ENCODE data around the gene DPP6.

DPP6 gene

DNA sequence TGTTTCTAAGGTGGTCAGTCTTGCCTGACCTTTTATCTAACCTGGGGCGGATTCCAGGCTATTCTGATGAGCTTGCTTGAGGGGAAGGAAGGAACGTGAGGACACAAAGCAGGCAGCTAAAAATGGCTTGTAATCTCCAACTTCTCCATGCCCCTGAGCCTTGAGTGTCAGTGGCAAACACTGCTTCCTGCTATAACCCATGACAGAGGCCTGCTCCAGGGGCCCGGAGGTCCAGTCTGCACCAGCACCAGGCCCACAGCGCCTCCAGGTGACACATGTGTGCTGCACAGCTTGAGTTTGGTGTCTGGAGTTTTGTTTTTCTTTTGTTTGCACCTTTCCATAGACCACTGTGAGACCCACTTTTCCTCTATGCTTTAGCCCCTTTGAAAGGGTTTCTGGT lies 742.8 kb downstream of the DPP6 start:
- peaks cover 14% of the 10 kb centered on the region for H3K27me3 Mint-ChIP-seq
- no peaks in the 10 kb centered on the region for H3K36me3 Mint-ChIP-seq (ENCODE audit: low read depth)
- no peak overlapping the region for H3K4me3 Mint-ChIP-seq
- no peaks in the 10 kb centered on the region for H3K4me1 Mint-ChIP-seq (ENCODE audit: low read depth)
- no peak overlapping the region for H3K27ac Mint-ChIP-seq
- H3K9me3 Mint-ChIP-seq: no peaks in the 10 kb centered on the region

DNA sequence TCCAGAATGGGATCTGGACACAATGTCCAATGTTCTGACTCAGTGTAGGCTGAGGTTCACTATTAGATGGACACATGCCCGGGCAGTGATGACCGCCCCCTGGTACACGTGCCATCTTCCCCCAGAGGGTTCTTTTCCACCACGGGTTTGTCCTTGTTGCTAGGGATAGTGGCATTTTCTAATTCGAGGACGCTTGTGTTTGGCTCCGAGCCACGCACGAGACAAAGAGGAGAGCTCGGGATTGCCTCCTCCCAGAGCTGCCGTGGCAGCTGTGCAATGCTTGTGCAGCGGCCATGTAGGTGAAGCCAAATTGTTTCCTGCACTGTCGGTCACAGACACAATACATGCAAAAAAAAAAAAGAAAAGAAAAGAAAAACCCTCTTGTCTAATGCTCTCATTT lies 743.2 kb downstream of the DPP6 start:
- Mint-ChIP-seq H3K27ac (no peak overlapping the region), H3K27me3 (peaks cover 14% of the 10 kb centered on the region), H3K36me3 (ENCODE audit: low read depth) (no peaks in the 10 kb centered on the region), H3K4me3 (no peak overlapping the region), H3K9me3 (no peaks in the 10 kb centered on the region), H3K4me1 (ENCODE audit: low read depth) (no peaks in the 10 kb centered on the region)

DNA sequence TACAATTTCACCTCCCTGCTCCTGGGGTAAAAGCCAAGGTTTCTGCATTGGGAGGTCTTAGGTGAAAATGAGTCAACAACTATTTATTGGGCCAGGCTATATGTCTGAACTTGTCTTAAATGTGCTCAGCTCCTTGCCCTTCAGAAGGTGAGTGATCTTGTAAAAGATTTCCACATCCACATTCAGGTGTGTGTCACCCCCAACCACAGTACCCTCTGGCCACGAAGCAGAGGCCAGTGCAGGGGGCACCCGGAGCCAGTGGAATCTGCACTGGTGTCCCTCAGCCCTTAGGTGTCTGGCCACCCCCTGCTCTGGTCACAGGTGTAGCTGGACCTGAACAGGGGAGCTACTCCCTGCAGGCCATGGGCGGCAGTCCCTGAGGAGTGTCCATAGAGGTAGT lies 752.3 kb downstream of the DPP6 start:
- Mint-ChIP-seq H3K4me3 (no peak overlapping the region), H3K36me3 (ENCODE audit: low read depth) (no peaks in the 10 kb centered on the region), H3K4me1 (ENCODE audit: low read depth) (no peaks in the 10 kb centered on the region), H3K27ac (no peak overlapping the region), H3K27me3 (no peaks in the 10 kb centered on the region), H3K9me3 (no peaks in the 10 kb centered on the region)

DNA sequence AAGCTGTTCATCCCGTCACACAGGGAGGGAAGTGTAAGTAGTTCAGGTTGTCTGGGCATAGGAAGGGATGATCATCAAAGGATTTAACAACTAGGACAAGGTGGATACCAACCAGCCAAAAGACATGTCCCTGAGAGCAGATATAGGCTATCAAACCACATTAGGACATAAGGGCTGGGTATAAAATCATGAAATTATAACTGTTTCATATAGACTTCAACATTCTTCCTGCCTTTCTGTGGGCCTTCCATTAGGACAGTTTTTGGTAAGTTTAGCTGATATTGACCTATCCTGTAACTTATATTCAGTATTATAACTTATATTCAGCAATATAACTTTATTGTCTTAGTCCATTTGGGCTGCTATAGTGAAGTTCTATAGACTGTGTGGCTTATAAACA lies 759.8 kb downstream of the DPP6 start:
- peaks cover 4% of the 10 kb centered on the region for H3K27me3 Mint-ChIP-seq
- H3K4me1 Mint-ChIP-seq (ENCODE audit: low read depth): no peaks in the 10 kb centered on the region
- no peaks in the 10 kb centered on the region for H3K36me3 Mint-ChIP-seq (ENCODE audit: low read depth)
- peaks cover 22% of the 10 kb centered on the region for H3K9me3 Mint-ChIP-seq
- H3K27ac Mint-ChIP-seq: no peak overlapping the region
- H3K4me3 Mint-ChIP-seq: no peak overlapping the region

DNA sequence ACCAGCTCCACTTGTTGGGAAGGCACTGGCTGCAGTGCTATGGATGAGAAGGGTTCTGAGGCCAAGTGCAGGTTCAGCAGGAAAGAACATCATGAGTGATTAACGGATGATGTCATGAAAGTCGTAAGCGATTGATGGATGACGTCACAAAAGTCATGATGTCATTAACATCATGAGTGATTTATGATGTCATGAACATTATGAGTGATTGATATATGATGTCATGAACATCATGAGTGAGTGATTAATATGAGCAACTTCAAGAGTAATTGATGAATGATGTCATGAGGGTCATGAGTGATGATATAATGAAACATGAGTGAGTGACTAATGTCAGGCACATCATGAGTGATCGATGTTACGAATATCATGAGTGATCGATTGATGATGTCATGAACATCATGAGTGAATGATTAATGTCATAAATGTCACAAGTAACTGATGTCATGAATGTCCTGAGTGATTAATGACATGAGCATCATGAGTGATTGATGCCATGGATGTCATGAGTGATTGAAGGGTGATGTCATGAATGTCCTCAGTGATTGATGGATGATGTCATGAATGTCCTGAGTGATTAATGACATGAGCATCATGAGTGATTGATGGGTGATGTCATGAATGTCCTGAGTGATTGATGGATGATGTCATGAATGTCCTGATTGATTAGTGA lies 765.2 kb downstream of the DPP6 start:
- Mint-ChIP-seq H3K4me1 (ENCODE audit: low read depth) (no peaks in the 10 kb centered on the region), H3K4me3 (no peak overlapping the region), H3K27ac (no peak overlapping the region), H3K36me3 (ENCODE audit: low read depth) (no peaks in the 10 kb centered on the region), H3K27me3 (peaks cover 4% of the 10 kb centered on the region), H3K9me3 (peaks cover 10% of the 10 kb centered on the region)

DNA sequence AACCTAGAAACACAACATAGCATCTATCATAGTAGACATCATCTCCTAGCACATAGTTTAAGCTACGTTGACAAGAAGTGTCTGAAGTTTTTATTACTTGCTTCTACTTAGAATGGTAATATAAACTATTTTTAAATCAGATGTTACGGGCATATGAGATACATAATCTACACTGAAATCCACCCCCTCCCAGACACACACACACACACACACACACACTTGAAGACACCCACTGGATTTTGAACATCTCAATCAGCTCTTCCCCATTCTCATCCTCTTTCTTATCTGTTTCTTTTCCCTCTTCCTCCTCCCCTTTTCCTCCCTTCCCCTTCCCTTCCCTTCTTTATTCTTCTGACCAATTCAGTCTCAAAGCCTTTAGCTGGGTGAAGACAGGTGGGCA lies 774.8 kb downstream of the DPP6 start:
- Mint-ChIP-seq H3K4me1 (ENCODE audit: low read depth) (no peaks in the 10 kb centered on the region), H3K36me3 (ENCODE audit: low read depth) (no peaks in the 10 kb centered on the region), H3K27ac (no peak overlapping the region), H3K4me3 (no peak overlapping the region), H3K9me3 (no peaks in the 10 kb centered on the region), H3K27me3 (peaks cover 9% of the 10 kb centered on the region)

DNA sequence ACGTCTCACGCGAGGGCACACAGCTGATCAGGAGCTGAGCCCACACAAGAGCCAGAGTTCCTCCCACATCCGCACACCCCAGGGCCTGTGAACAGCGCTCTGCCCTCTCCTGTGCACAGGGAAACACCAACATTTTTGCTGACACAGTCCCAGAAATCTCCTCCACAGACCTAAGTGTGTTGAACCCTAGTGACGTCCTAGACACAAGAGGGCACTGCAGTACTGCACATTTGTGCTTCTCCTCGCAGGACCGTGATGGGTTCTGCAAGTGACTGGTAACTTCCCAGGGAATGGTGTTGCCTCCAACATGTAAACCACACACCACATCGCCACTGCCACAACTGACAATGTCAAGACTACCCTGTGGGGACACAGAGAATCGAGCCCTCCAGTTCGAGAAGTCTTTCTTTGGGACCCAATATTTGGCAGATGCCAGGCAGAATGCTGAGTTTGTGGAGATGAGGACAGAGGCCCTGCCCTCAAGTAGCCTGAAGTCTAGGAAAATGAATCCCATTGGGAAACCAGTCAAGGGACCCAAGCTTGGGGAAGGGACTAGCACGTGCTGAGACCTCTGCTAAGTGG lies 780.5 kb downstream of the DPP6 start:
- Mint-ChIP-seq H3K9me3 (no peaks in the 10 kb centered on the region), H3K4me1 (ENCODE audit: low read depth) (no peaks in the 10 kb centered on the region), H3K27me3 (peaks cover 3% of the 10 kb centered on the region), H3K27ac (no peak overlapping the region), H3K4me3 (no peak overlapping the region), H3K36me3 (ENCODE audit: low read depth) (no peaks in the 10 kb centered on the region)

DNA sequence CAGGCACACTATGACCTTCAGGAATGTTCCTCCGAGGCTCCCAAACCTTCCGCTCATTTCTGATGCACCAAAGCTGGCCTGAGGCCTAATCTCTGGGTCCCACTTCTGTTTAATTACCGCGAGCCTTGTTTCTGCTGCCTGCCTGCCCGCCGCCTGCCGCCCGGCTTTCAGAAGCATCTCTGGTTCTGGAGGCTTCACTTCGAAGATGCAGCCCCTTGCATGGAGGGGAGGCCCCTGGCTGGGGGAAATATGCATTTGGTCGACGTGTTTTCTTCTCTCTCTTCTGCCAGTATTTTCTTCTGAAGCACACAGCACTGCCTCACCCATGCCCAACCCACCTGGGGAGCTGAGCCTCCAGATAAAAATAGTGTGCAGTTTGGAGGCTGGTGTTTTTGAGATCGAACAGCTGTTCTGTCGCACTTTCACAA lies 783.8 kb downstream of the DPP6 start:
- no peak overlapping the region for H3K27ac Mint-ChIP-seq
- H3K9me3 Mint-ChIP-seq: peaks cover 4% of the 10 kb centered on the region
- H3K27me3 Mint-ChIP-seq: peaks cover 8% of the 10 kb centered on the region
- no peaks in the 10 kb centered on the region for H3K36me3 Mint-ChIP-seq (ENCODE audit: low read depth)
- no peak overlapping the region for H3K4me3 Mint-ChIP-seq
- H3K4me1 Mint-ChIP-seq (ENCODE audit: low read depth): no peaks in the 10 kb centered on the region

DNA sequence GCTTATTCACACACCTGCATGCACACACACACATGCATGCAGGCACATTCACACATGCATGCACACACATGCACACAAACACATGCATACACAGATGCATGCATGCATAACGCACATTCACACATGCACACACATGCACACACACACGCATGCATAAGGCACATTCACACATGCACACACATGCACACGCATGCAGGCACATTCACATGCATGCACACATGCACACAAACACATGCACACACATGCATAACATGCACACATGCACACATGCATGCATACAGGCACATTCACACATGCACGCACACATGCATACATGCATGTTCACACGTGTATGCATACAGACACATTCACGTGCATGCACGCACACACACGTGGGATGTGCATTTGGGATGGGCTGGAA lies 784.9 kb downstream of the DPP6 start:
- Mint-ChIP-seq H3K27me3 (peaks cover 8% of the 10 kb centered on the region), H3K36me3 (ENCODE audit: low read depth) (no peaks in the 10 kb centered on the region), H3K4me3 (no peak overlapping the region), H3K4me1 (ENCODE audit: low read depth) (no peaks in the 10 kb centered on the region), H3K27ac (no peak overlapping the region), H3K9me3 (peaks cover 4% of the 10 kb centered on the region)

DNA sequence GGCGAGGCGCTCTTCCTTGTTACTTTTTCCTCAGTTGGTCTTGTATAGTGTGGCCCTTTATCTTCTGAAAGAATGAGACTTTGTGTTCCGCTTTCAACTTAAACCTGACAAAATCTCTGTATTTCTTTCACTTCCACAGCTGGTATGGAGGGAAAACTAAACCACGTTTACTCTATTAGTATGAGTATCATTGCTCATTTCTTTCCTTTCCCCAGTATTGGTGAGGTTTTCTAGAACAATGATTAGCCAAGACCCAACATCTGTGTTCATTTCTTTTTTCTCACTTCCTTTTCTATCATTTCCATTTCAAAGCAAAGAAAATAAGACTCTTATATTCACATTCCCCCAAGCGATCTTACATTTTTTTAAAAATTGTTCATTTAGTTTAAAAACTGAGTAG lies 785.4 kb downstream of the DPP6 start:
- Mint-ChIP-seq H3K27ac (no peak overlapping the region), H3K4me1 (ENCODE audit: low read depth) (no peaks in the 10 kb centered on the region), H3K27me3 (peaks cover 8% of the 10 kb centered on the region), H3K4me3 (no peak overlapping the region), H3K9me3 (peaks cover 4% of the 10 kb centered on the region), H3K36me3 (ENCODE audit: low read depth) (no peaks in the 10 kb centered on the region)

DNA sequence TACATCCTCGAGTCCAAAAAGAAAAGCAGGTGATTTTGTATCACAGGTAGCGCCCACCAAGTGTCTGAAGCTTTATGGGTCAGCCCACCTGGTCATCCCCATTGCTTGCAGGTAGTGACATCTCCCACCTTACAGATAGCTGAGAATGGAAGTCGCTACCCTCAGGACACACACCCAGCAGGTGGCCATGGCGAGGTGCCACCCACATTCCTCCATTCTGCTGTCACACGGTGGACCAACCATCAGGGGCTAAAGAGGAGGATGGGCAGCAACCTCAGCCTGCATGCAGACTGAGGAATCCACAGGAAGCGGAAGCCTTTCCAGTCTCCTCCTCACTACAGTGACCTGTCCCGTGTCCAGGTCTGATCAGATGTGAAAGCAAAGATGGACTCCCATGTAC lies 787.9 kb downstream of the DPP6 start:
- Mint-ChIP-seq H3K27ac (no peak overlapping the region), H3K4me1 (ENCODE audit: low read depth) (no peaks in the 10 kb centered on the region), H3K4me3 (no peak overlapping the region), H3K9me3 (peaks cover 4% of the 10 kb centered on the region), H3K27me3 (peaks cover 11% of the 10 kb centered on the region), H3K36me3 (ENCODE audit: low read depth) (no peaks in the 10 kb centered on the region)

DNA sequence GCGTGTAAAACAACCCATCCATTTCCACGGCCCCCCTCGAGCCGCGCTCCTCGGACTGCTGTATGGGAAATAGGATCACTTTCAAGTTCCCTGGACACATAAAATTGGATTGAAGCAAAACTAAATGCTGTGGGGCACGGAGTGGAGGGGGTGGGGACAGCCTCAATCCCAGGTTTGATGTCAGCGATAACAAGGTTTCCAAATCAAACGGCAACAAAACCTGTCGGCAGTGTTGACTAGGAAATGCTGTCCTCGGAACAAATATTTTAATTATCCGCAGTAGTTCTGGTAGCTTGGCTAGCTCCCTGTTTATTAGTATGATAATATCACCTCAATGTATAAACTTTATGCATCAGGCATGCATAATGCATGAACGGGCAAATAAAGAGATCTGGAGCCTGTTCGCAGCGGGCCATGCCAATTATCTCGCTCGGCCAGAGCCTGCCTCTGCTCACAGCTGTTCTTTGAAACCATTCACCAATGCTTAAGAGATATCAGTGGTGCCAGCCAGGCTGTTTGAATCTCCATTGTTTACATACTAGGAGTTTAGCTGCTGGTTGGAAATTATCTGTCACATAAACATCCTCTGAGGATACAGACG lies 789.6 kb downstream of the DPP6 start:
- Mint-ChIP-seq H3K9me3 (peaks cover 4% of the 10 kb centered on the region), H3K36me3 (ENCODE audit: low read depth) (no peaks in the 10 kb centered on the region), H3K4me1 (ENCODE audit: low read depth) (no peaks in the 10 kb centered on the region), H3K4me3 (no peak overlapping the region), H3K27me3 (peaks cover 14% of the 10 kb centered on the region), H3K27ac (no peak overlapping the region)

DNA sequence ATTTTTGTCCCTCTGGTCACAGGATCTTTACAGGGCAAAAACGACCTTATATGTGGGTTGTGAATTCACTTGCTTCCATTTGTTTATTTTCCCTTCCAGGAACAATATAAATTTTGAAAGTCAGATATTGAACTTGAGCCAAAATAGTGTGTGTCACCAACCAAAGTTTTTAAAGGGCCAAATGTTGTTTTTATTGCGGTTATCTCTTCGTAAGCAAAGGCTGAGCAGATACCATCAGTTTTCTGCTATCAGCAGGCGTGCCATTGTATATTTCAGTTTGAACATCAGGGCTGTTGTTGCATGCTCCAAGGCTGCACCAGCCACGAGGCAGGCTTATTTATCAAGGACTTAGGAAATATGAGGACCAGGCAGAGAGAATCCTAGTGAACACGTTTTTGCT lies 790.4 kb downstream of the DPP6 start:
- H3K27ac Mint-ChIP-seq: no peak overlapping the region
- H3K4me1 Mint-ChIP-seq (ENCODE audit: low read depth): no peaks in the 10 kb centered on the region
- peaks cover 16% of the 10 kb centered on the region for H3K27me3 Mint-ChIP-seq
- H3K4me3 Mint-ChIP-seq: no peak overlapping the region
- no peaks in the 10 kb centered on the region for H3K36me3 Mint-ChIP-seq (ENCODE audit: low read depth)
- peaks cover 4% of the 10 kb centered on the region for H3K9me3 Mint-ChIP-seq

DNA sequence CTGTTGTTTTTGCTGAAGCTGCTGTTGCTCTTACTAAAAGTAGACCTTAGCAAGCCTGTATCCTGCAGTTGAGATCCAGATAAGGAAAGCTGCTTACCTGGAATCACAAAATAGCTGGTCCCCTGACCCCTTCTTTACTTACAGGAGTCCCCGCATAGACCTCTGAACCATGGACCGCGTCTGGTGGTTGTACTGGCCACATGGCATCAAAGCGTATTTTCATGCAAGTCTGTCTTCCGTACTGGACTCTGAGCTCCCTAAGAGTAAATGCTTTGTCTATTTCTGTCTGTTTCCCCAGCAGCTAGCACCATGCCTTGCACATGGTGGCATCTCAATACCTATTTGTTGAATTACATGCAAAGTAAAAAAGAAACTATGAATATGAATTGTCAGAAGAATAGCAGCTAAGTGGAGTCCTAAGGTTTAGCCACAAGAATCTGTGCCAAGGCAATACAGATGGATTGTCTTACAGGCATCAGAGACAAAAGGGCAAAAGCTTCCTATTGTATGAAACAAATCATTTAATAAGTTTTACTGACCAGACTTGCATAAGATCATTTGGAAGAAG lies 791.6 kb downstream of the DPP6 start:
- Mint-ChIP-seq H3K4me3 (no peak overlapping the region), H3K4me1 (ENCODE audit: low read depth) (no peaks in the 10 kb centered on the region), H3K9me3 (peaks cover 7% of the 10 kb centered on the region), H3K36me3 (ENCODE audit: low read depth) (no peaks in the 10 kb centered on the region), H3K27me3 (peaks cover 22% of the 10 kb centered on the region), H3K27ac (no peak overlapping the region)

DNA sequence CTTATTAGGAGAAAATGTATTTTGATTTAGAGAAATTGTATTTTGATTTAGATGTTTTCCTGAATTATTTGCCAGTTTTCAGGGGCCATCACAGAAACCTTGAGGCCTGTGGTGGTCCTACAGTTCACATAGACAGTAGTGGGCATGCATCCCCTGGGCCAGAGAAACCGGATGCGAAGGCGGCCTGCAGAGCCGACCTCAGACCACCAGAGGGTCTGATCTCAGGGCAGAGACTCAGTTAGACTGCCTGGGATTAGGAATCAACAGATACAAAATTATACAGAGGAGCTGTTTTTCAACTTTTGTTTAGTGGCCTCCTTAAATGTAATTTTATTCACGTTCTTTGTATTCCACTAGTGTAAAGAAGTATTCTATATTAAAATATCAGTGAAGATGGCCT lies 792.3 kb downstream of the DPP6 start:
- peaks cover 5% of the 10 kb centered on the region for H3K9me3 Mint-ChIP-seq
- no peak overlapping the region for H3K27ac Mint-ChIP-seq
- H3K4me3 Mint-ChIP-seq: no peak overlapping the region
- peaks cover 29% of the 10 kb centered on the region for H3K27me3 Mint-ChIP-seq
- no peaks in the 10 kb centered on the region for H3K4me1 Mint-ChIP-seq (ENCODE audit: low read depth)
- no peaks in the 10 kb centered on the region for H3K36me3 Mint-ChIP-seq (ENCODE audit: low read depth)

Measured in stimulated activated naive CD8-positive, alpha-beta T cell treated with anti-CD3 and anti-CD28 coated beads, Interleukin-15, Interleukin-2, amounts not matched to agents 100 ng/mL and 50 ng/mL, for 24 hours (primary cell).